B cell (primary cell): ENCODE data around the gene PLEKHG4B. TPM values are rescaled to one million over a fixed set of nuclear protein-coding genes. Genes with fewer than 3 reads are reported as not detected.

Experiments used
- ATAC-seq: fragments of 200-7000 bp; cut with Tn5 transposase; one replicate; pipeline ENCODE4 v1.10.0; 2021; ENCODE audit warnings: low read depth, mild to moderate bottlenecking, moderate number of reproducible peaks, moderate library complexity
- CTCF ChIA-PET: fragments of 350-600 bp; sonication (Branson Sonifier 250); formaldehyde crosslinking; loops from one replicate; lab custom pipeline; 2021; ENCODE audit warnings: antibody characterized with exemption, inconsistent platforms; lab: Charles Lee
- POLR2A ChIA-PET: fragments of 350-600 bp; sonication (Branson Sonifier 250); formaldehyde crosslinking; loops from one replicate; lab custom pipeline; 2021; ENCODE audit warnings: antibody characterized with exemption; lab: Charles Lee
- DNase-seq: peaks from one replicate; pipeline ENCODE4 v3.0.0; 2013
- H2AFZ ChIP-seq: 2 replicates; pipeline ENCODE4 v1.6.1; 2012; ENCODE audit warnings: mild to moderate bottlenecking, low read depth, low read length; ENCODE audit not compliant: insufficient read depth, poor library complexity, severe bottlenecking
- H3K27ac ChIP-seq, 2 donors: 1 replicate in 1 of 2; 2 replicates in 1 of 2; pipeline ENCODE4 v1.5.1; 2012 to 2013; ENCODE audit warnings: low read length in 2 of 2, mild to moderate bottlenecking in 2 of 2, moderate library complexity in 1 of 2
- H3K27me3 ChIP-seq, 4 experiments: fragments of 200-600 bp in 1 of 4; sonication (generic) in 1 of 4; replicated peaks in 1 of 4; 1 replicate in 2 of 4; 2 replicates in 2 of 4; pipeline versions ENCODE4 v1.6.1 to v1.7.0; 2013 to 2016; ENCODE audit warnings: low read length in 3 of 4, mild to moderate bottlenecking in 2 of 4, mixed read lengths in 1 of 4, moderate library complexity in 1 of 4; ENCODE audit not compliant: insufficient read depth in 4 of 4, control insufficient read depth in 3 of 4; ENCODE audit errors: control extremely low read depth in 1 of 4
- H3K36me3 ChIP-seq, 2 experiments: replicated peaks in 1 of 2; 1 replicate in 1 of 2; 2 replicates in 1 of 2; pipeline versions ENCODE4 v1.6.1 to v1.7.1; 2013; ENCODE audit warnings: low read length in 1 of 2; ENCODE audit not compliant: insufficient read depth in 2 of 2, control insufficient read depth in 1 of 2; ENCODE audit errors: control extremely low read depth in 1 of 2, extremely low read depth in 1 of 2
- H3K4me1 ChIP-seq, 2 donors: fragments of 200-600 bp in 1 of 2; sonication (generic) in 1 of 2; 1 replicate in 1 of 2; 2 replicates in 1 of 2; pipeline versions ENCODE4 v1.5.1 to v1.6.1; 2013 to 2017; ENCODE audit warnings: low read length in 2 of 2; ENCODE audit not compliant: control insufficient read depth in 2 of 2, insufficient read depth in 2 of 2
- H3K4me2 ChIP-seq: replicated peaks from 2 replicates; pipeline ENCODE3; 2012; ENCODE audit warnings: mild to moderate bottlenecking, low read depth, low read length; ENCODE audit not compliant: poor library complexity, severe bottlenecking
- H3K4me3 ChIP-seq, 5 experiments: fragments of 200-600 bp in 1 of 5; sonication (generic) in 1 of 5; 1 replicate in 3 of 5; 2 replicates in 2 of 5; pipeline versions ENCODE4 v1.5.1 to v1.7.0; 2011 to 2016; ENCODE audit warnings: low read length in 4 of 5, mild to moderate bottlenecking in 4 of 5, low read depth in 2 of 5, control low read depth in 1 of 5, moderate library complexity in 1 of 5; ENCODE audit not compliant: insufficient read depth in 1 of 5; ENCODE audit errors: control extremely low read depth in 1 of 5, extremely low read depth in 1 of 5
- H3K79me2 ChIP-seq: fragments of 200-600 bp; sonication (generic); one replicate; pipeline ENCODE4 v1.6.0; 2016; ENCODE audit warnings: low read length; ENCODE audit not compliant: control insufficient read depth, insufficient read depth
- H3K9ac ChIP-seq: fragments of 200-600 bp; sonication (generic); 2 replicates; pipeline ENCODE4 v1.6.1; 2017; ENCODE audit warnings: mild to moderate bottlenecking, low read length, moderate library complexity
- H3K9me3 ChIP-seq, 3 donors: one replicate each; pipeline versions ENCODE4 v1.6.1 to v1.7.1; 2013; ENCODE audit warnings: low read length in 2 of 3; ENCODE audit not compliant: control insufficient read depth in 2 of 3, insufficient read depth in 1 of 3; ENCODE audit errors: control extremely low read depth in 1 of 3
- H4K20me1 ChIP-seq: 2 replicates; pipeline ENCODE4 v1.6.0; 2012; ENCODE audit warnings: mild to moderate bottlenecking, low read length; ENCODE audit not compliant: insufficient read depth, control insufficient read depth, poor library complexity, severe bottlenecking
- H3K27ac Mint-ChIP-seq: one replicate; pipeline ENCODE4 v1.8.0; 2021; ENCODE audit warnings: mixed read lengths
- H3K27me3 Mint-ChIP-seq: one replicate; pipeline ENCODE4 v1.8.0; 2021; ENCODE audit warnings: mixed read lengths
- H3K4me1 Mint-ChIP-seq: one replicate; pipeline ENCODE4 v1.8.0; 2021; ENCODE audit warnings: mixed read lengths
- H3K4me3 Mint-ChIP-seq: one replicate; pipeline ENCODE4 v1.8.0; 2021; ENCODE audit warnings: mixed read lengths
- H3K9me3 Mint-ChIP-seq: one replicate; pipeline ENCODE4 v1.8.0; 2022; ENCODE audit warnings: mixed read lengths; ENCODE audit not compliant: insufficient read depth
- EZH2 ChIP-seq: IDR thresholded peaks from 2 replicates; pipeline ENCODE4 v1.6.1; 2012; ENCODE audit warnings: borderline replicate concordance, low read depth, mild to moderate bottlenecking, moderate library complexity, low read length; ENCODE audit not compliant: insufficient read depth, poor library complexity, severe bottlenecking
- WGBS: methylation state at CpG from one replicate; pipeline ENCODE4 v1.1.5; 2013; ENCODE audit warnings: missing lambda C conversion rate; ENCODE audit not compliant: insufficient coverage; 5-methylcytosine and 5-hydroxymethylcytosine counted together
- intact Hi-C: fragments of 100-400 bp; cut with micrococcal nuclease; formaldehyde crosslinking; loops from one replicate; pipeline ENCODE4 v1.10.0; 2022
- polyA plus RNA-seq: library from polyadenylated mRNA; depleted of rRNA; stranded (reverse); fragments of >200 nt; gene quantifications from 2 replicates; pipeline ENCODE4 v1.2.3, GENCODE V29; 2012
- total RNA-seq, 2 donors: library from RNA; stranded (reverse); fragments of 120-200 nt in 1 of 2; gene quantifications; 1 replicate in 1 of 2; 2 replicates in 1 of 2; pipeline versions ENCODE4 v1.2.3 to v1.2.4, GENCODE V29; 2013 to 2022
- TF ChIP-seq, protein P1 (sequence below): fragments of 200-600 bp; IDR thresholded peaks from one replicate; pipeline ENCODE4 v1.8.0; 2022; ENCODE audit warnings: antibody characterized with exemption, mild to moderate bottlenecking

Gene PLEKHG4B
- total and polyA plus RNA-seq, 2 donors (not counting 1 experiment from before 2014, with no cell fraction given): not detected

DNA sequence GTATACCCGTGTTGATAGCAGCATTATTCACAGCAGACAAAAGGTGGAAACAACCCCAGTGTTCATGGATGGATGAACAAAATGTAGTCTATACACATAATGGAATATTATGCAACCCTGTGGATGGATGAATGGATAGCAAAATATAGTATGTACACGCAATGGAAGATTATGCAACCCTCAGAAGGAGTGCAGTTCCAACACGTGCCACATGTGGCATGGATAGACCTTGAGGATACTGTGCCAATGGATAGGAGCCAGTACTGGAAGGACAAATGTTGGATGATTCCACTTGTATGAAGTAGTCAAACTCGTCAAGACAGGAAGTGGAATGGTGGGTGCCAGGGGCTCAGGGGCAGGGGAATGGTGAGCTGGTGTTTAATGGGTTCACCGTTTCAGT, 44.9 kb downstream of the PLEKHG4B start:
- POLR2A ChIA-PET: no interaction called here
- no peak for DNase-seq
- Mint-ChIP-seq H3K4me1 (no peaks in the 10 kb centered on the region), H3K9me3 (no peaks in the 10 kb centered on the region), H3K27ac (no peak overlapping the region), H3K27me3 (peaks cover 7% of the 10 kb centered on the region), H3K4me3 (no peak overlapping the region)
- Histone ChIP-seq H2AFZ (no peak overlapping the region), H3K79me2 (no peaks in the 10 kb centered on the region), H3K9me3 (peaks cover 0 to 2% (median 0%) of the 10 kb centered on the region in 3 donors), H3K4me2 (no peak overlapping the region), H3K36me3 (no peaks in the 10 kb centered on the region), H4K20me1 (no peaks in the 10 kb centered on the region), H3K27ac (no peak overlapping the region), H3K27me3 (no peaks in the 10 kb centered on the region), H3K4me1 (no peaks in the 10 kb centered on the region), H3K9ac (no peak overlapping the region), H3K4me3 (no peak overlapping the region)
- intact Hi-C loops: no loop called here
- 97% methylated on average over 4 of the region's 5 CpGs for WGBS
- CTCF ChIA-PET: no interaction called here
- no peak for TF ChIP-seq EZH2
- TF ChIP-seq, protein P1, sequence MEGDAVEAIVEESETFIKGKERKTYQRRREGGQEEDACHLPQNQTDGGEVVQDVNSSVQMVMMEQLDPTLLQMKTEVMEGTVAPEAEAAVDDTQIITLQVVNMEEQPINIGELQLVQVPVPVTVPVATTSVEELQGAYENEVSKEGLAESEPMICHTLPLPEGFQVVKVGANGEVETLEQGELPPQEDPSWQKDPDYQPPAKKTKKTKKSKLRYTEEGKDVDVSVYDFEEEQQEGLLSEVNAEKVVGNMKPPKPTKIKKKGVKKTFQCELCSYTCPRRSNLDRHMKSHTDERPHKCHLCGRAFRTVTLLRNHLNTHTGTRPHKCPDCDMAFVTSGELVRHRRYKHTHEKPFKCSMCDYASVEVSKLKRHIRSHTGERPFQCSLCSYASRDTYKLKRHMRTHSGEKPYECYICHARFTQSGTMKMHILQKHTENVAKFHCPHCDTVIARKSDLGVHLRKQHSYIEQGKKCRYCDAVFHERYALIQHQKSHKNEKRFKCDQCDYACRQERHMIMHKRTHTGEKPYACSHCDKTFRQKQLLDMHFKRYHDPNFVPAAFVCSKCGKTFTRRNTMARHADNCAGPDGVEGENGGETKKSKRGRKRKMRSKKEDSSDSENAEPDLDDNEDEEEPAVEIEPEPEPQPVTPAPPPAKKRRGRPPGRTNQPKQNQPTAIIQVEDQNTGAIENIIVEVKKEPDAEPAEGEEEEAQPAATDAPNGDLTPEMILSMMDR: no peak
- ATAC-seq: no peak

DNA sequence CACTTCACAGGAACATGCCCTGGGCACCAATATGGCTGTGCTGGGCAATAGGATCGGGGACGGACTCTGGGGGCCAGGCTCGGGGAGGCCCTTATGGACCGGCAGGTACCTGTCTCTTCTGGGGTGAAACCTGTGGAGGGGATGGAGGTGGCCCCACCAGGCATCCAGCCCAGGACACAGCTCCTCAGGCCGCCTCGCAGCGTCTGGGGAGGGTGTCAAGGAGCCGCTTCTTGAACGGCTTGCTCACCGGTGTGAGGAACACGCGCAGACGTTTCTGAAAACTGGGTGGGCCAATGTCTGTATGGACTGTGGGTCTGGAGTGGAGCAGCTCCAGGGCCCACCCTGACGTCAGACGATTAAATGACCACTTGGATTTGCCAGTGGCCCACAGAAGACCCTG, 45.8 kb downstream of the PLEKHG4B start:
- H3K27ac Mint-ChIP-seq: no peak overlapping the region
- H3K36me3 ChIP-seq: no peaks in the 10 kb centered on the region
- no peak overlapping the region for H3K4me2 ChIP-seq
- H3K4me3 ChIP-seq: no peak overlapping the region
- H2AFZ ChIP-seq: no peak overlapping the region
- peaks cover 7% of the 10 kb centered on the region for H3K27me3 Mint-ChIP-seq
- intact Hi-C loops: no loop called here
- no peaks in the 10 kb centered on the region for H3K27me3 ChIP-seq
- no peaks in the 10 kb centered on the region for H3K4me1 ChIP-seq
- H3K4me3 Mint-ChIP-seq: no peak overlapping the region
- ATAC-seq: no peak
- no peaks in the 10 kb centered on the region for H3K9me3 Mint-ChIP-seq
- 96% methylated on average over 15 of the region's 15 CpGs for WGBS
- TF ChIP-seq EZH2: no peak
- TF ChIP-seq, protein P1: no peak
- no peak overlapping the region for H3K9ac ChIP-seq
- H3K4me1 Mint-ChIP-seq: no peaks in the 10 kb centered on the region
- DNase-seq: no peak
- CTCF ChIA-PET: no interaction called here
- no peaks in the 10 kb centered on the region for H4K20me1 ChIP-seq
- H3K79me2 ChIP-seq: no peaks in the 10 kb centered on the region
- H3K9me3 ChIP-seq: peaks cover 0 to 2% (median 0%) of the 10 kb centered on the region in 3 donors
- H3K27ac ChIP-seq: no peak overlapping the region
- POLR2A ChIA-PET: no interaction called here
